Measurements from ENCODE around the gene CAMKK2. TPM values are rescaled to one million over a fixed set of nuclear protein-coding genes. Genes with fewer than 3 reads are reported as not detected.

Gene CAMKK2
- total RNA-seq, 4 donors from 2014 or later: 16.8 to 32.6 (median 21.2) TPM

GRCh38 chr12:121196902-121197301 lies 99.6 kb downstream of the CAMKK2 start:
- intact Hi-C loops (cut with DNase I): no loop called here
- Histone ChIP-seq H3K27ac (peak overlapping the region in 1 of 4 donors; percentile 16), H3K4me1 (no peaks in the 10 kb centered on the region), H3K27me3 (no peaks in the 10 kb centered on the region), H3K36me3 (no peaks in the 10 kb centered on the region), H3K4me3 (no peak overlapping the region), H3K9me3 (no peaks in the 10 kb centered on the region)
- no peak for DNase-seq
- TF ChIP-seq CTCF (IDR thresholded peaks at IDR 0.05) (no peak), POLR2A (IDR thresholded peaks at IDR 0.05) (no peak)
- 58 to 73% methylated on average over 6 of the region's 6 CpGs for WGBS, 2 donors

DNA sequence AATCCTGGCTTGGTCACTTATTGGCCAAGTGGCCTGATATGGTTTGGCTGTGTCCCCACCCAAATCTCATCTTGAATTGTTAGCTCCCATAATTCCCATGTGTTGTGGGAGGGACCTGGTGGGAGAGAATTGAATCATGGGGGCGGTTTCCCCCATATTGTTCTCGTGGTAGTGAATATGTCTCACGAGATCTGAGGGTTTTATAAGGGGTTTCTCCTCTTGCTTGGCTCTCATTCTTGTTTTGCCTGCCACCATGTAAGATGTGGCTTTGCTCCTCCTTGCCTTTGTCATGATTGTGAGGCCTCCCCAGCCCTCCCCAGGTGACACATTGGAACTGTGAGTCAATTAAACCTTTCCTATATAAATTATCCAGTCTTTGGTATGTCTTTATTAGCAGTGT lies 105.4 kb downstream of the CAMKK2 start:
- Histone ChIP-seq H3K36me3 (no peaks in the 10 kb centered on the region), H3K4me1 (peaks cover 0 to 5% (median 0%) of the 10 kb centered on the region in 3 donors), H3K9me3 (no peaks in the 10 kb centered on the region), H3K4me3 (no peak overlapping the region), H3K27me3 (no peaks in the 10 kb centered on the region), H3K27ac (peak overlapping the region in 2 of 4 donors; percentile 42 to 73)
- intact Hi-C loops (cut with DNase I): no loop called here
- no peak for DNase-seq
- no peak for TF ChIP-seq POLR2A (IDR thresholded peaks at IDR 0.05)
- no peak for TF ChIP-seq CTCF (IDR thresholded peaks at IDR 0.05)
- WGBS, 2 donors: 83 to 100% methylated on average over 1 to 3 of the region's 3 CpGs

- no peak for DNase-seq
- H3K9me3 ChIP-seq: no peaks in the 10 kb centered on the region
- no peaks in the 10 kb centered on the region for H3K27me3 ChIP-seq
- TF ChIP-seq CTCF (IDR thresholded peaks at IDR 0.05) (no peak), POLR2A (IDR thresholded peaks at IDR 0.05) (no peak)
- intact Hi-C loops (cut with DNase I): no loop called here
- WGBS, 2 donors: 21 to 22% methylated on average over 2 of the region's 2 CpGs
- no peaks in the 10 kb centered on the region for H3K36me3 ChIP-seq
- H3K4me1 ChIP-seq: peaks cover 0 to 5% (median 0%) of the 10 kb centered on the region in 3 donors
- no peak overlapping the region for H3K4me3 ChIP-seq
- peak overlapping the region in 2 of 4 donors; percentile 42 to 73 for H3K27ac ChIP-seq
Observed at GRCh38 chr12:121190523-121191031, 105.9 kb downstream of the CAMKK2 start.

DNA sequence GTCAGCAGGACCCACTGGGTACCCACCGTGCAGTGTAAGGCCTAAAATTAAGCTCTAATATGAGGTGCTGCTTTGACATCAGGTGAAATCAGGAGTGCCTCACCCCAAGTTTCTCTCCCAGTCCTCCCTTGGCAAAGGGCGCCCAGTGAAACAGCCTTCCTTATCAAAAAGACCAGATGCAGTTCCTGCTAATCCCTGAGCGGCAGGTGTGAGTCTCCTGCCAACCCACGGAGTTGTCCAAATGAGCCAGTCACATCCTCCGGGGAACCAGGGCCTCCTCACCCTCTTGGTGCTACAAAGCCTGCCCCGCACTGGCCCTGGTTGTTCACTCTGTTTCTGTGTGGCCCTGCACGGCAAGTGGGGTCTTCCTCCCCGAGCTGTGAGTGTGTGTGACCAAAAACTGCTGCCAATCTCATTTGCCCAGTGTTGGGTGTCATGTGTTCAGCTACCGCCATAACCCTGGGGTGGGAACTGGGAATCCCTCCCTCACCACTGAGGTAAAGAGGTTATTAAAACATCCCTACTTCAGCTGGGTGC lies 106.8 kb downstream of the CAMKK2 start:
- DNase-seq: no peak
- Histone ChIP-seq H3K4me1 (peaks cover 0 to 10% (median 0%) of the 10 kb centered on the region in 3 donors), H3K27ac (no peak overlapping the region), H3K4me3 (no peak overlapping the region), H3K9me3 (no peaks in the 10 kb centered on the region), H3K27me3 (no peaks in the 10 kb centered on the region), H3K36me3 (peaks cover 0 to 4% (median 0%) of the 10 kb centered on the region in 3 donors)
- intact Hi-C loops (cut with DNase I): no loop called here
- TF ChIP-seq CTCF (IDR thresholded peaks at IDR 0.05) (no peak), POLR2A (IDR thresholded peaks at IDR 0.05) (no peak)
- WGBS, 2 donors: 71 to 83% methylated on average over 6 to 7 of the region's 9 CpGs

DNA sequence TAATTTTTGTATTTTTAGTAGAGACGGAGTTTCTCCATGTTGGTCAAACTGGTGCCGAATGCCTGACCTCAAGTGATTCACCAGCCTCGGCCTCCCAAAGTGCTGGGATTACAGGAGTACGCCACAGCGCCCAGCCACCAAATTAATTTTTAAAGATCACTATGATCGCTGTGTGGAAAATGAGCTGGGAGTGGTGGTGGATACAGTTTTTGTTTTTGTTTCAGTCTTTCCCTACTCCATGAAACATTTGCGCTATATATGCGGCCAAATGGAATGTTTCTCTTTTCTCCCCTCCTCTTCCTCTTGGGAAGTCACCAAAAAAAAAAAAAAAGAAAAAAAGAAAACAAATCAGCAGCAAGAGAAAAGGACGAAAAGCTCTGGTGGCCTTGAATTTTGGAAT lies 107.4 kb downstream of the CAMKK2 start:
- Histone ChIP-seq H3K27ac (no peak overlapping the region), H3K4me1 (peaks cover 0 to 15% (median 0%) of the 10 kb centered on the region in 3 donors), H3K27me3 (no peaks in the 10 kb centered on the region), H3K9me3 (no peaks in the 10 kb centered on the region), H3K4me3 (no peak overlapping the region), H3K36me3 (peaks cover 0 to 10% (median 0%) of the 10 kb centered on the region in 3 donors)
- intact Hi-C loops (cut with DNase I): no loop called here
- no peak for DNase-seq
- WGBS, 2 donors: 86 to 89% methylated on average over 8 to 9 of the region's 9 CpGs
- TF ChIP-seq POLR2A (IDR thresholded peaks at IDR 0.05): no peak
- TF ChIP-seq CTCF (IDR thresholded peaks at IDR 0.05): no peak
